A673 (cell line): ENCODE data around the gene RASD1. TPM values are rescaled to one million over a fixed set of nuclear protein-coding genes. Genes with fewer than 3 reads are reported as not detected.

Source experiments
- BruUV-seq: library from RNA; stranded (reverse); fragments of 400-500 nt; replicated peaks from 2 replicates; lab custom pipeline; 2021; lab: Mats Ljungman, UMichigan
- CTCF ChIA-PET: fragments of 300-600 bp; sonication (Branson Sonifier 250); formaldehyde crosslinking; loops from one replicate; lab custom pipeline; 2022; ENCODE audit warnings: antibody characterized with exemption; lab: Charles Lee
- POLR2A ChIA-PET: fragments of 300-600 bp; sonication (Branson Sonifier 250); formaldehyde crosslinking; loops from one replicate; lab custom pipeline; 2022; ENCODE audit warnings: antibody characterized with exemption; ENCODE audit not compliant: low non-redundant PET; lab: Charles Lee
- DNase-seq: peaks from one replicate; pipeline ENCODE4 v3.0.0-alpha.2; 2015; ENCODE audit warnings: low spot score
- H3K27ac ChIP-seq: fragments of 200-600 bp; sonication (generic); 2 replicates; pipeline ENCODE4 v1.5.1; 2016; ENCODE audit warnings: mixed run types, low read depth, mild to moderate bottlenecking, mixed read lengths, antibody characterized with exemption, low read length; ENCODE audit not compliant: poor library complexity, severe bottlenecking
- H3K27me3 ChIP-seq: fragments of 200-600 bp; sonication (generic); replicated peaks from 2 replicates; pipeline ENCODE4 v1.6.1; 2017; ENCODE audit warnings: mixed run types, low read depth, mild to moderate bottlenecking, mixed read lengths, antibody characterized with exemption, low read length; ENCODE audit not compliant: insufficient read depth, poor library complexity
- H3K36me3 ChIP-seq: fragments of 200-600 bp; sonication (generic); 2 replicates; pipeline ENCODE4 v1.6.1; 2016; ENCODE audit warnings: mixed run types, mild to moderate bottlenecking, mixed read lengths, antibody characterized with exemption, low read length; ENCODE audit not compliant: insufficient read depth, poor library complexity, severe bottlenecking
- H3K4me1 ChIP-seq: fragments of 200-600 bp; sonication (generic); 2 replicates; pipeline ENCODE4 v1.6.1; 2017; ENCODE audit warnings: mixed run types, mild to moderate bottlenecking, mixed read lengths, antibody characterized with exemption, low read length; ENCODE audit not compliant: insufficient read depth, poor library complexity, severe bottlenecking
- H3K4me3 ChIP-seq: fragments of 200-600 bp; sonication (generic); 2 replicates; pipeline ENCODE4 v1.5.1; 2016; ENCODE audit warnings: low read depth, mixed run types, mild to moderate bottlenecking, mixed read lengths, low read length; ENCODE audit not compliant: poor library complexity, severe bottlenecking
- H3K9me3 ChIP-seq: fragments of 200-600 bp; sonication (generic); 2 replicates; pipeline ENCODE4 v1.6.1; 2016; ENCODE audit warnings: mixed run types, low read depth, mild to moderate bottlenecking, mixed read lengths, antibody characterized with exemption, low read length; ENCODE audit not compliant: poor library complexity, severe bottlenecking
- EZH2 ChIP-seq: fragments of 200-600 bp; sonication (generic); IDR thresholded peaks from 2 replicates; pipeline ENCODE4 v1.6.1; 2017; ENCODE audit warnings: borderline replicate concordance, low read depth, mild to moderate bottlenecking, mixed read lengths, antibody characterized with exemption, low read length; ENCODE audit not compliant: poor library complexity, severe bottlenecking
- intact Hi-C: fragments of 100-400 bp; cut with micrococcal nuclease; formaldehyde crosslinking; loops from one replicate; pipeline ENCODE4 v1.10.0; 2022; ENCODE audit not compliant: unreplicated experiment
- total RNA-seq: library from RNA; stranded (reverse); gene quantifications from 2 replicates; pipeline ENCODE4 v1.2.3, GENCODE V29; 2021
- TF ChIP-seq, protein P1 (sequence below): fragments of 300-800, 200-600 bp; sonication (generic); conservative IDR thresholded peaks from 2 replicates; pipeline ENCODE4 v1.5.1; 2017; ENCODE audit warnings: low read depth, mild to moderate bottlenecking, antibody characterized with exemption, low read length, moderate library complexity, mixed read lengths

Gene RASD1
- total RNA-seq, 1 experiment from 2014 or later: 0.21 TPM

DNA sequence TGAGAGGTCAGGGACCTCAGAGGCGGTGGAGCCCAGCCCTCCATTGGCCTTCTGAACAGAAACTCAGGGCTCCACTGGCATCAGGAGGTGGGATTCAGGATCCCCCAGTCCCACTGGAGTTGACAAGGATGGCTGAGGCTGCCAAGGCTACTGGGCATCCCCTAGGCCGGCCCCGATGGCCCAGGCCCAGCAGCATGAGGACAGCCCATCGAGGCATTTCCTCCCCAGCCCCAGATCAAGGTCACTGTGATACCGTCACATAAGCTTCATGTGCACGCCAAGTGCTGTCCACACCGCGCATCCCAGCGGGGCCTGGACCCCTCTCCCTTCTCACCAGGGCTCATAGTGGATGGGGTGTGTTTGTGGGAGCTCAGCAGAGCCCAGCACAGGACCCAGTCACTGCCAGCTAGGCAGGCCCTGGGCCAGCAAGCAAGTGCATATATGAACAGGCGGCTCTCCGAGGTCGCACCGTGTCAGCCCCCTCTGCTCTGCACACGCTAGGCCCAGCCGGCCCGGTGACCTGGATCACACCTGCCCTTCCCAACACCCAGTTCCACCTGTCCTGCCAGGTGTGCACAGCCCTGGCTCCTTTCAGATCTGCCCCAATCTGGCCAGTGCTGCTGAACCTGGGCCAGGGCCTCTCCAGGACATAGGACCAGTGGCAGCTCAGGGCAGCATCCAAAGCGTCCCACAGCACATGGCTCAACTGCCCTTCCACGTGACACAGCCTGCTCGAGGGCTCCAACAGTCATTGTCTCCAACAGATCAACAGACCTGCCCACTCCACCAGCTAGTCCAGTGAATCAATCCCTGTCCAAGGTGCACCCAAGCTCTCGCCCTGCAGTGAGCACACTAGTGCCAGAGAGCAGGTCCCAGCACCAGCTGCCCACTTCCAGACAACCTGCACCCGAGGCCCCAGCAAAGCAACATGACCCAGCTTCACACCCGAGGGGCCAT, 32.8 kb upstream of the RASD1 start:
- ChIA-PET POLR2A (no interaction called here), CTCF (no interaction called here)
- intact Hi-C loops: no loop called here

DNA sequence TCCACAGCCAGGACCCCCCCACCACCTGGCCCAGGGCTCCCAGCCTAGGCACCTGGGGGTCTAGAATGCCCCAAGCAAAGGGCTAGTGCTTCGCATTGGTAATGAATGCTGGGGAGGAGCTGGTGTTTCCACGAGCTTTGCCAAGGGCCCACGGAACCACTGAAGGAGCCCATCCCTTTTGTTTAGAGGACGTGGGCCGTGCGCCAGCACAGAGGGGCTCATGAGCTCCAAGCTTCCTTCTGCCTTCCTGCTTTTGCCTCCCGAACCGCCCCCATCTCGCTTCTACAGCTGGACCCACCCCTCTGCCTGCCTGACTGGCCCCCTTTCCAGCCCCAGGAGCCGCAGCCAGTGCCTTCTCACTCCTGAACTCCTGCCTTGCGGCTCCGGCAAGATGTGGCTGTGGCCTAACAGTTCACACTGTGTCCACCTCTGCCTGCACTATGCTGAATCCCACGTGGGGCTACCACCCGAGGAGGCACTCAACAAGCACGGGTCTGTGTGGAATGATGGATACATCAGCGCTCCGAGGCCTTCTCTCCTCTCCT, 31.8 kb upstream of the RASD1 start:
- Histone ChIP-seq H3K36me3 (no peaks in the 10 kb centered on the region), H3K9me3 (no peaks in the 10 kb centered on the region), H3K27ac (no peak overlapping the region), H3K4me3 (no peak overlapping the region), H3K27me3 (no peaks in the 10 kb centered on the region), H3K4me1 (peaks cover 13% of the 10 kb centered on the region)
- BruUV-seq: no TSS peak
- intact Hi-C loops: no loop called here
- ChIA-PET CTCF (no interaction called here), POLR2A (no interaction called here)
- TF ChIP-seq, protein P1, sequence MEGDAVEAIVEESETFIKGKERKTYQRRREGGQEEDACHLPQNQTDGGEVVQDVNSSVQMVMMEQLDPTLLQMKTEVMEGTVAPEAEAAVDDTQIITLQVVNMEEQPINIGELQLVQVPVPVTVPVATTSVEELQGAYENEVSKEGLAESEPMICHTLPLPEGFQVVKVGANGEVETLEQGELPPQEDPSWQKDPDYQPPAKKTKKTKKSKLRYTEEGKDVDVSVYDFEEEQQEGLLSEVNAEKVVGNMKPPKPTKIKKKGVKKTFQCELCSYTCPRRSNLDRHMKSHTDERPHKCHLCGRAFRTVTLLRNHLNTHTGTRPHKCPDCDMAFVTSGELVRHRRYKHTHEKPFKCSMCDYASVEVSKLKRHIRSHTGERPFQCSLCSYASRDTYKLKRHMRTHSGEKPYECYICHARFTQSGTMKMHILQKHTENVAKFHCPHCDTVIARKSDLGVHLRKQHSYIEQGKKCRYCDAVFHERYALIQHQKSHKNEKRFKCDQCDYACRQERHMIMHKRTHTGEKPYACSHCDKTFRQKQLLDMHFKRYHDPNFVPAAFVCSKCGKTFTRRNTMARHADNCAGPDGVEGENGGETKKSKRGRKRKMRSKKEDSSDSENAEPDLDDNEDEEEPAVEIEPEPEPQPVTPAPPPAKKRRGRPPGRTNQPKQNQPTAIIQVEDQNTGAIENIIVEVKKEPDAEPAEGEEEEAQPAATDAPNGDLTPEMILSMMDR: no peak
- TF ChIP-seq EZH2: no peak
- DNase-seq: no peak

More for the DNA sequence above, 32.8 kb upstream of the RASD1 start:
- no peaks in the 10 kb centered on the region for H3K9me3 ChIP-seq
- no TSS peak for BruUV-seq
- no peak for DNase-seq
- no peak for TF ChIP-seq EZH2
- TF ChIP-seq, protein P1: no peak
- H3K4me3 ChIP-seq: no peak overlapping the region
- no peak overlapping the region for H3K27ac ChIP-seq
- H3K4me1 ChIP-seq: peaks cover 4% of the 10 kb centered on the region
- no peaks in the 10 kb centered on the region for H3K36me3 ChIP-seq
- no peaks in the 10 kb centered on the region for H3K27me3 ChIP-seq

- H3K4me3 ChIP-seq: no peak overlapping the region
- intact Hi-C loops: no loop called here
- no peak for TF ChIP-seq EZH2
- TF ChIP-seq, protein P1: no peak
- no peak overlapping the region for H3K27ac ChIP-seq
- POLR2A ChIA-PET: no interaction called here
- H3K9me3 ChIP-seq: no peaks in the 10 kb centered on the region
- H3K36me3 ChIP-seq: no peaks in the 10 kb centered on the region
- DNase-seq: no peak
- CTCF ChIA-PET: no interaction called here
- no peaks in the 10 kb centered on the region for H3K27me3 ChIP-seq
- BruUV-seq: no TSS peak
- H3K4me1 ChIP-seq: peaks cover 18% of the 10 kb centered on the region
Measured at GRCh38 chr17:17527534-17527933, 31.3 kb upstream of the RASD1 start.
